Muscle of arm (tissue), 12 donors: ENCODE data around the gene SKIC2. TPM values are rescaled to one million over a fixed set of nuclear protein-coding genes. Genes with fewer than 3 reads are reported as not detected.
"Not testable (repeated sequence)": the region's sequence is repeated elsewhere in the genome, so short reads cannot be mapped to it uniquely, and the experiment has no call there.

ENCODE experiments used
- DNase-seq: peaks from one replicate; pipeline ENCODE4 v3.0.0-alpha.2; 2013
- polyA plus RNA-seq, 12 donors: library from polyadenylated mRNA; unstranded; fragments of 120-200 nt; gene quantifications; one replicate each; pipeline ENCODE4 v1.2.1, GENCODE V29; 2013; ENCODE audit not compliant: insufficient read length in 12 of 12

The SKIC2 gene
- polyA plus RNA-seq, 12 donors = 15.5 to 39.5 (median 28.6) TPM; not detected in 1

- not testable (repeated sequence) for DNase-seq
Measured at GRCh38 chr6:32003301-32003700, 44.3 kb downstream of the SKIC2 start.

- not testable (repeated sequence) for DNase-seq
Measured at GRCh38 chr6:32004393-32004792, 45.4 kb downstream of the SKIC2 start.

- not testable (repeated sequence) for DNase-seq
Measured at GRCh38 chr6:32004864-32005537, 46.0 kb downstream of the SKIC2 start.

- DNase-seq = not testable (repeated sequence)
Measured at GRCh38 chr6:32005538-32005880, 46.5 kb downstream of the SKIC2 start.

GRCh38 chr6:32005991-32006529, 47.1 kb downstream of the SKIC2 start:
- DNase-seq = not testable (repeated sequence)

- not testable (repeated sequence) for DNase-seq
Measured at GRCh38 chr6:32007086-32007485, 48.1 kb downstream of the SKIC2 start.

GRCh38 chr6:32008037-32008436, 49.1 kb downstream of the SKIC2 start:
- not testable (repeated sequence) for DNase-seq

GRCh38 chr6:32008616-32009015, 49.6 kb downstream of the SKIC2 start:
- not testable (repeated sequence) for DNase-seq

GRCh38 chr6:32009537-32009936, 50.6 kb downstream of the SKIC2 start:
- not testable (repeated sequence) for DNase-seq

- not testable (repeated sequence) for DNase-seq
Measured at GRCh38 chr6:32010856-32011530, 52.0 kb downstream of the SKIC2 start.

- DNase-seq = not testable (repeated sequence)
Measured at GRCh38 chr6:32012941-32013617, 54.1 kb downstream of the SKIC2 start.

- DNase-seq = not testable (repeated sequence)
Measured at GRCh38 chr6:32013738-32014137, 54.8 kb downstream of the SKIC2 start.

- DNase-seq = not testable (repeated sequence)
Measured at GRCh38 chr6:32014547-32014946, 55.6 kb downstream of the SKIC2 start, which contains the start of gene C4B. C4B (plus strand) TSS chr6:32014795; CDS start chr6:32014846, 51 bp downstream.

Other genes starting within 250 kb of the SKIC2 start
- 1 to 10 TPM in 1 of 12 donors, under 1 TPM in 5, not detected in 6; 0.50 to 1.1 (median 0.75) TPM for gene LY6G6D, start 243.8 kb upstream of the SKIC2 start, polyA plus RNA-seq
- gene LY6G6C, start 237.4 kb upstream of the SKIC2 start, polyA plus RNA-seq = 1 to 10 TPM in 3 of 12 donors, under 1 TPM in 4, not detected in 5; 0.28 to 6.6 (median 0.63) TPM
- gene MPIG6B, start 235.8 kb upstream of the SKIC2 start, polyA plus RNA-seq = 1 to 10 TPM in 2 of 12 donors, under 1 TPM in 8, not detected in 2; 0.49 to 1.7 (median 0.63) TPM
- gene DDAH2, start 229.9 kb upstream of the SKIC2 start, polyA plus RNA-seq = 100 to 1,000 TPM in 8 of 12 donors, 10 to 100 TPM in 3, not detected in 1; 89.7 to 152 (median 108) TPM
- gene CLIC1, start 222.6 kb upstream of the SKIC2 start, polyA plus RNA-seq = 100 to 1,000 TPM in 11 of 12 donors, not detected in 1; 100 to 194 (median 129) TPM
- gene MSH5, start 219.2 kb upstream of the SKIC2 start, polyA plus RNA-seq = 10 to 100 TPM in 6 of 12 donors, 1 to 10 TPM in 5, not detected in 1; 7.4 to 32.2 (median 13.8) TPM
- 10 to 100 TPM in 1 of 12 donors, 1 to 10 TPM in 9, not detected in 2; 1.6 to 10.7 (median 2.4) TPM for gene SAPCD1, start 196.5 kb upstream of the SKIC2 start, polyA plus RNA-seq
- gene VWA7, start 181.8 kb upstream of the SKIC2 start, polyA plus RNA-seq = 1 to 10 TPM in 10 of 12 donors, not detected in 2; 1.1 to 4.1 (median 2.1) TPM
- 10 to 100 TPM in 11 of 12 donors, not detected in 1; 38.6 to 60.8 (median 45.0) TPM for gene VARS1, start 163.4 kb upstream of the SKIC2 start, polyA plus RNA-seq
- 10 to 100 TPM in 11 of 12 donors, not detected in 1; 47.5 to 67.9 (median 58.6) TPM for gene LSM2, start 152.2 kb upstream of the SKIC2 start, polyA plus RNA-seq
- gene HSPA1L, start 143.9 kb upstream of the SKIC2 start, polyA plus RNA-seq = 1 to 10 TPM in 10 of 12 donors, not detected in 2; 3.6 to 5.5 (median 4.5) TPM
- gene HSPA1A, start 143.6 kb upstream of the SKIC2 start, polyA plus RNA-seq = 100 to 1,000 TPM in 1 of 12 donors, 10 to 100 TPM in 10, not detected in 1; 47.4 to 110 (median 62.3) TPM
- 1,000 to 10,000 TPM in 1 of 12 donors, 100 to 1,000 TPM in 2, 10 to 100 TPM in 9; 28.3 to 1,034 (median 49.7) TPM for gene HSPA1B, start 131.4 kb upstream of the SKIC2 start, polyA plus RNA-seq
- gene NEU1, start 96.4 kb upstream of the SKIC2 start, polyA plus RNA-seq = 10 to 100 TPM in 11 of 12 donors, not detected in 1; 14.6 to 32.7 (median 16.0) TPM
- 10 to 100 TPM in 1 of 12 donors, under 1 TPM in 9, not detected in 2; 0.09 to 25.0 (median 0.23) TPM for gene SLC44A4, start 80.2 kb upstream of the SKIC2 start, polyA plus RNA-seq
- 10 to 100 TPM in 11 of 12 donors, not detected in 1; 26.0 to 62.8 (median 31.4) TPM for gene EHMT2, start 61.5 kb upstream of the SKIC2 start, polyA plus RNA-seq
- 10 to 100 TPM in 5 of 12 donors, 1 to 10 TPM in 6, not detected in 1; 7.5 to 17.3 (median 9.7) TPM for gene ZBTB12, start 57.1 kb upstream of the SKIC2 start, polyA plus RNA-seq
- 10 to 100 TPM in 1 of 12 donors, 1 to 10 TPM in 10, not detected in 1; 4.3 to 21.2 (median 6.9) TPM for gene C2, start 31.5 kb upstream of the SKIC2 start, polyA plus RNA-seq
- gene CFB, start 13.1 kb upstream of the SKIC2 start, polyA plus RNA-seq = 1 to 10 TPM in 9 of 12 donors, under 1 TPM in 1, not detected in 2; 0.97 to 5.8 (median 1.6) TPM
- 10 to 100 TPM in 11 of 12 donors, not detected in 1; 54.1 to 83.6 (median 59.8) TPM for gene NELFE, start 204 bp upstream of the SKIC2 start, polyA plus RNA-seq
- gene DXO, start 13.0 kb downstream of the SKIC2 start, polyA plus RNA-seq = 10 to 100 TPM in 11 of 12 donors, not detected in 1; 10.8 to 28.9 (median 16.1) TPM
- 10 to 100 TPM in 5 of 12 donors, 1 to 10 TPM in 5, not detected in 2; 4.4 to 20.3 (median 10.1) TPM for gene C4A, start 22.9 kb downstream of the SKIC2 start, polyA plus RNA-seq
- 10 to 100 TPM in 8 of 12 donors, 1 to 10 TPM in 3, not detected in 1; 7.2 to 23.8 (median 12.3) TPM for gene C4B, start 55.6 kb downstream of the SKIC2 start, polyA plus RNA-seq
- 1 to 10 TPM in 3 of 12 donors, under 1 TPM in 7, not detected in 2; 0.21 to 1.1 (median 0.50) TPM for gene CYP21A2, start 79.2 kb downstream of the SKIC2 start, polyA plus RNA-seq
- 100 to 1,000 TPM in 8 of 12 donors, 10 to 100 TPM in 3, not detected in 1; 76.2 to 208 (median 119) TPM for gene TNXB, start 150.2 kb downstream of the SKIC2 start, polyA plus RNA-seq
- gene ATF6B, start 169.1 kb downstream of the SKIC2 start, polyA plus RNA-seq = 10 to 100 TPM in 11 of 12 donors, not detected in 1; 37.2 to 87.1 (median 43.5) TPM
- 1 to 10 TPM in 10 of 12 donors, not detected in 2; 2.8 to 5.6 (median 4.1) TPM for gene FKBPL, start 171.1 kb downstream of the SKIC2 start, polyA plus RNA-seq
- gene PRRT1, start 192.8 kb downstream of the SKIC2 start, polyA plus RNA-seq = 1 to 10 TPM in 9 of 12 donors, under 1 TPM in 1, not detected in 2; 0.86 to 5.9 (median 1.3) TPM
- 10 to 100 TPM in 11 of 12 donors, not detected in 1; 23.9 to 57.7 (median 32.6) TPM for gene PPT2, start 195.0 kb downstream of the SKIC2 start, polyA plus RNA-seq
- 10 to 100 TPM in 11 of 12 donors, not detected in 1; 21.2 to 54.7 (median 27.8) TPM for gene EGFL8, start 205.4 kb downstream of the SKIC2 start, polyA plus RNA-seq
- 10 to 100 TPM in 11 of 12 donors, not detected in 1; 49.5 to 72.1 (median 60.7) TPM for gene AGPAT1, start 216.9 kb downstream of the SKIC2 start, polyA plus RNA-seq
- gene RNF5, start 219.2 kb downstream of the SKIC2 start, polyA plus RNA-seq = 10 to 100 TPM in 11 of 12 donors, not detected in 1; 39.5 to 93.2 (median 46.9) TPM
- 10 to 100 TPM in 3 of 12 donors, 1 to 10 TPM in 8, not detected in 1; 6.1 to 19.7 (median 7.5) TPM for gene AGER, start 225.1 kb downstream of the SKIC2 start, polyA plus RNA-seq
- gene PBX2, start 231.0 kb downstream of the SKIC2 start, polyA plus RNA-seq = 100 to 1,000 TPM in 9 of 12 donors, 10 to 100 TPM in 3; 93.3 to 186 (median 113) TPM
- 10 to 100 TPM in 2 of 12 donors, 1 to 10 TPM in 9, not detected in 1; 4.5 to 18.0 (median 6.5) TPM for gene GPSM3, start 233.5 kb downstream of the SKIC2 start, polyA plus RNA-seq